Lower lobe of right lung (tissue), 2 donors: ENCODE data around the gene PTPRM. TPM values are rescaled to one million over a fixed set of nuclear protein-coding genes. Genes with fewer than 3 reads are reported as not detected.

Experiments
- ATAC-seq, 2 donors: fragments of 200-7000 bp; cut with Tn5 transposase; one replicate each; pipeline ENCODE4 v1.9.1; 2020 to 2022; ENCODE audit warnings: mild to moderate bottlenecking in 2 of 2, moderate library complexity in 2 of 2
- DNase-seq: peaks from one replicate; pipeline ENCODE4 v3.0.0-alpha.2; 2020
- H3K27ac ChIP-seq: fragments of 200-600 bp; one replicate; pipeline ENCODE4 v1.8.0; 2022
- H3K27me3 ChIP-seq: fragments of 200-600 bp; one replicate; pipeline ENCODE4 v1.8.0; 2022; ENCODE audit warnings: low read depth
- H3K36me3 ChIP-seq: fragments of 200-600 bp; one replicate; pipeline ENCODE4 v1.8.0; 2022; ENCODE audit warnings: mild to moderate bottlenecking
- H3K4me1 ChIP-seq: fragments of 200-600 bp; one replicate; pipeline ENCODE4 v1.8.0; 2022
- H3K4me3 ChIP-seq: fragments of 200-600 bp; one replicate; pipeline ENCODE4 v1.8.0; 2022; ENCODE audit warnings: mild to moderate bottlenecking
- H3K9me3 ChIP-seq: fragments of 200-600 bp; one replicate; pipeline ENCODE4 v1.8.0; 2022
- CTCF ChIP-seq: fragments of 200-600 bp; IDR thresholded peaks from one replicate; pipeline ENCODE4 v1.8.0; 2022; ENCODE audit warnings: antibody characterized with exemption, mild to moderate bottlenecking
- intact Hi-C: fragments of 100-400 bp; cut with DNase I; formaldehyde crosslinking; loops from one replicate; pipeline ENCODE4 v1.11.0; 2022
- total RNA-seq: library from RNA; stranded (reverse); fragmentation: NEBNext Ultra II Directional; extraction: Animal tissue kit (Norgen Biotek cat#: 25700); gene quantifications from one replicate; pipeline ENCODE4 v1.2.1, GENCODE V29; 2021
- donor health status: DM: no; HTN: yes; CAD: no; lungs with severe emphysema.

PTPRM gene
- total RNA-seq, 1 donor from 2014 or later: 85.2 TPM

- Histone ChIP-seq H3K4me1 (peaks cover 6% of the 10 kb centered on the region), H3K36me3 (peaks cover 3% of the 10 kb centered on the region), H3K9me3 (no peaks in the 10 kb centered on the region), H3K27me3 (no peaks in the 10 kb centered on the region), H3K4me3 (no peak overlapping the region), H3K27ac (no peak overlapping the region)
- ATAC-seq (no peak), DNase-seq (no peak)
- no peak for TF ChIP-seq CTCF
- intact Hi-C loops: no loop called here
Observed at GRCh38 chr18:8011361-8011760, 444.2 kb downstream of the PTPRM start.

DNA sequence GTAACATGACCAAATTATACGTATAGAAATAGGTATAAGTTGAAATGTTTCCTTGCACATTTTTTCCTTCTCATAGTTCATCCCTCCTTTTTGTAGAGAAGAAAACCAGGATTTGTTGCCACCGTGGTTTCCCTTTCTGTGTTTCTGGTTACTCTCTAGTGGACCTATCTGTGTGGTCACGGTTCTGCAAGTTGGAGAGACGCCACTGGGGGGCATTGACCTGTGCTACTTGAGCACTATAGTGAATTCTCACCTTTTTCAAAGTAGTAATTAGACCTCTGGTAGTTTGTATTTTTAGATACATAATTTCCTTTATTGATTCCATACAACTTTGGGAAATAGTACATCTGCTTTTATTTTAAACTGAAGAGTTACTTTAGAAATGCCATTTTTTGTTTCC is 444.8 kb downstream of the PTPRM start:
- H3K4me3 ChIP-seq: no peak overlapping the region
- no peak for TF ChIP-seq CTCF
- intact Hi-C loops: no loop called here

GRCh38 chr18:8018701-8019331 is 451.7 kb downstream of the PTPRM start:
- no peaks in the 10 kb centered on the region for H3K27me3 ChIP-seq
- no peak for DNase-seq
- ATAC-seq: no peak
- no peak overlapping the region for H3K4me3 ChIP-seq
- H3K36me3 ChIP-seq: no peaks in the 10 kb centered on the region
- no peak overlapping the region for H3K27ac ChIP-seq
- H3K9me3 ChIP-seq: no peaks in the 10 kb centered on the region
- no peaks in the 10 kb centered on the region for H3K4me1 ChIP-seq
- no peak for TF ChIP-seq CTCF
- intact Hi-C loops: no loop called here

More for the DNA sequence above, 444.8 kb downstream of the PTPRM start:
- H3K9me3 ChIP-seq: no peaks in the 10 kb centered on the region
- ATAC-seq (no peak), DNase-seq (no peak)
- H3K27ac ChIP-seq: no peak overlapping the region
- H3K36me3 ChIP-seq: peaks cover 3% of the 10 kb centered on the region
- no peaks in the 10 kb centered on the region for H3K27me3 ChIP-seq
- peaks cover 6% of the 10 kb centered on the region for H3K4me1 ChIP-seq

- intact Hi-C loops: no loop called here
- Histone ChIP-seq H3K9me3 (no peaks in the 10 kb centered on the region), H3K27ac (no peak overlapping the region), H3K4me3 (no peak overlapping the region), H3K4me1 (no peaks in the 10 kb centered on the region), H3K27me3 (no peaks in the 10 kb centered on the region), H3K36me3 (no peaks in the 10 kb centered on the region)
- ATAC-seq (no peak), DNase-seq (no peak)
- no peak for TF ChIP-seq CTCF
Observed at GRCh38 chr18:8019600-8019999, 452.5 kb downstream of the PTPRM start.

GRCh38 chr18:8020132-8020846 is 453.2 kb downstream of the PTPRM start:
- Histone ChIP-seq H3K36me3 (no peaks in the 10 kb centered on the region), H3K27ac (no peak overlapping the region), H3K4me3 (no peak overlapping the region), H3K27me3 (no peaks in the 10 kb centered on the region), H3K4me1 (no peaks in the 10 kb centered on the region), H3K9me3 (no peaks in the 10 kb centered on the region)
- ATAC-seq (no peak), DNase-seq (no peak)
- TF ChIP-seq CTCF: no peak
- intact Hi-C loops: no loop called here
